Prostate gland (tissue), 2 donors: ENCODE data around the gene PLA2G3.

Source experiments
- POLR2A ChIP-seq: fragments of 450-650 bp; IDR thresholded peaks from one replicate; pipeline ENCODE4 v1.6.1; 2016; ENCODE audit warnings: antibody characterized with exemption, mild to moderate bottlenecking
- POLR2AphosphoS5 ChIP-seq: sonication (generic); formaldehyde crosslinking; IDR thresholded peaks from one replicate; pipeline ENCODE4 v1.6.1; 2017; ENCODE audit warnings: antibody characterized with exemption
- TF ChIP-seq, protein P1 (sequence below), 4 experiments: fragments of 200-600 bp in 2 of 4; fragments of 450-650 bp in 2 of 4; sonication (generic) in 2 of 4; IDR thresholded peaks; 1 replicate in 3 of 4; 2 replicates in 1 of 4; pipeline ENCODE4 v1.5.1; 2016 to 2019; ENCODE audit warnings: antibody characterized with exemption in 4 of 4, mild to moderate bottlenecking in 2 of 4, moderate library complexity in 2 of 4

DNA sequence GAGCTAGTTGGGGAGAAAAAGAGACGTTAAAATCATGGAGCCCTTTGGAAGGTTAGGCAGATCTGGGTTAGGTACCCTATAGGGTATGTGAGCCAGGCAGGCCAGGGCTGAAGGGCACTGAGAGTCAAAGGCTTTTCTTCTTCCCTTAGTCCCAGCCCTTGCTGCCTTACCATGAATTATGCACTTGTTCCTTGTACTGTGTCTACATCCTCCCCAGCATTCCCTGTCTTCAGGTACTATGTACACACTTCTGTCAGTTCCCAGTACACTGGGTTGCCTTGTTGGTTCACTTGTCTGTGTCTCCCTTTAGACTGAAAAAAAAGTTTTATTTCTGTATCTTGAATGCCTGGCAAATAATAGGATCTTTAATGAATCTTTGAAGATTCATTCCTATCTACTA is 36.6 kb upstream of the PLA2G3 start:
- TF ChIP-seq, protein P1, sequence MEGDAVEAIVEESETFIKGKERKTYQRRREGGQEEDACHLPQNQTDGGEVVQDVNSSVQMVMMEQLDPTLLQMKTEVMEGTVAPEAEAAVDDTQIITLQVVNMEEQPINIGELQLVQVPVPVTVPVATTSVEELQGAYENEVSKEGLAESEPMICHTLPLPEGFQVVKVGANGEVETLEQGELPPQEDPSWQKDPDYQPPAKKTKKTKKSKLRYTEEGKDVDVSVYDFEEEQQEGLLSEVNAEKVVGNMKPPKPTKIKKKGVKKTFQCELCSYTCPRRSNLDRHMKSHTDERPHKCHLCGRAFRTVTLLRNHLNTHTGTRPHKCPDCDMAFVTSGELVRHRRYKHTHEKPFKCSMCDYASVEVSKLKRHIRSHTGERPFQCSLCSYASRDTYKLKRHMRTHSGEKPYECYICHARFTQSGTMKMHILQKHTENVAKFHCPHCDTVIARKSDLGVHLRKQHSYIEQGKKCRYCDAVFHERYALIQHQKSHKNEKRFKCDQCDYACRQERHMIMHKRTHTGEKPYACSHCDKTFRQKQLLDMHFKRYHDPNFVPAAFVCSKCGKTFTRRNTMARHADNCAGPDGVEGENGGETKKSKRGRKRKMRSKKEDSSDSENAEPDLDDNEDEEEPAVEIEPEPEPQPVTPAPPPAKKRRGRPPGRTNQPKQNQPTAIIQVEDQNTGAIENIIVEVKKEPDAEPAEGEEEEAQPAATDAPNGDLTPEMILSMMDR (IDR thresholded peaks at IDR 0.05): no peak
- TF ChIP-seq POLR2A: no peak
- no peak for TF ChIP-seq POLR2AphosphoS5
